Activated T-helper 1 cell treated with anti-CD3 and anti-CD28 coated beads, Interleukin-12 subunit alpha, Interleukin-12 subunit beta, Interleukin-2, Interleukin-4 antibody, amounts not matched to agents 30 ng/mL and 10 ng/mL and 1 ng/mL, durations not matched to agents 14 hours and 24 hours and 36 hours (primary cell): Measurements from ENCODE around the gene FADS6. TPM values are rescaled to one million over a fixed set of nuclear protein-coding genes. Genes with fewer than 3 reads are reported as not detected.

Experiments
- DNase-seq: peaks from one replicate; pipeline ENCODE4 v3.0.0; 2021; ENCODE audit warnings: low spot score
- H3K27ac Mint-ChIP-seq: one replicate; pipeline ENCODE4 v1.8.0; 2021; ENCODE audit warnings: mild to moderate bottlenecking, mixed read lengths
- H3K27me3 Mint-ChIP-seq: one replicate; pipeline ENCODE4 v1.8.0; 2022; ENCODE audit warnings: mild to moderate bottlenecking, moderate library complexity, mixed read lengths; ENCODE audit not compliant: insufficient read depth
- H3K36me3 Mint-ChIP-seq: one replicate; pipeline ENCODE4 v1.8.0; 2021; ENCODE audit warnings: low read depth, mixed read lengths
- H3K4me1 Mint-ChIP-seq: one replicate; pipeline ENCODE4 v1.8.0; 2021; ENCODE audit warnings: low read depth, mixed read lengths
- H3K4me3 Mint-ChIP-seq: one replicate; pipeline ENCODE4 v1.8.0; 2021; ENCODE audit warnings: mild to moderate bottlenecking, moderate library complexity, mixed read lengths
- H3K9me3 Mint-ChIP-seq: one replicate; pipeline ENCODE4 v1.8.0; 2021; ENCODE audit warnings: mixed read lengths
- intact Hi-C: fragments of 100-400 bp; cut with micrococcal nuclease; formaldehyde crosslinking; loops from one replicate; pipeline ENCODE4 v1.15.1; 2024
- total RNA-seq: library from RNA; stranded (reverse); gene quantifications from 2 replicates; pipeline ENCODE4 v1.2.3, GENCODE V29; 2022

The FADS6 gene
- total RNA-seq, 1 donor from 2014 or later, result not detected

DNA sequence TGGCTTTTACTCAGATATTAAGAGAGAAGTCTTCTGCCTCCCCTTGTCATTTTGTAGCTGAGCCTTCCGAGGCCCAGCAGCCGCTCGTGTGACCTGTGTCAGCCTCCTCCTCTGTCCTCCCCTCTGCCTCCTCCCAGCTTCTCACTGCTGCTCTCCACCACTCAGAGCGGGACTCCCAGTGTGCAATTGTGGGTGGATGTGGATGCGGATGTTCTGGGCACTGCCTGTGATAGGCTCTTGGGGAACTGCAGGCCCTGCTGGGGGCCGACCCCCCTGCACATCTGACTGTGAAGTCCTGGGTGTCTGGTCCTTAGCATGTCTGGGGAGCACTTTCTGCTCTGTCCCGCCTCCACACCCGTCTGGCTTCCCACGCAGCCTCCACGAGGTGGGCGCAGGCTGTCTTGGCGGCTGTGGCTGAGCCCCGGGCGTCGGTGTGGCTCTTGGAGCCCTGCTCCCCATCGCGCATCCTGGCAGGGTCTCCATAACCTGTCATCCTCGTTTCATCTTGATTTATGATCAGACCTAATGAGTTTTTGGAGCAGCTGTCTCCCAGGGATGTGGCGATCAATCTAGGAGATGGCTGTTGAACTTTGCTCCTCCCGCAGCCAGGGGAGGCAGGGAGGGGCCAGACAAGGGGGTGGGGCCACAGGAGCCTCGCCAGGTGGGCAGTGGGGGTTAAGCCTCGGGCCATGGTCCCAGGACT lies 61.8 kb downstream of the FADS6 start:
- H3K4me3 Mint-ChIP-seq, result no peak overlapping the region
- peaks cover 5% of the 10 kb centered on the region for H3K36me3 Mint-ChIP-seq
- DNase-seq, result no peak
- H3K4me1 Mint-ChIP-seq, result no peaks in the 10 kb centered on the region
- H3K9me3 Mint-ChIP-seq, result no peaks in the 10 kb centered on the region
- no peaks in the 10 kb centered on the region for H3K27me3 Mint-ChIP-seq
- intact Hi-C loops, result no loop called here
- no peak overlapping the region for H3K27ac Mint-ChIP-seq

DNA sequence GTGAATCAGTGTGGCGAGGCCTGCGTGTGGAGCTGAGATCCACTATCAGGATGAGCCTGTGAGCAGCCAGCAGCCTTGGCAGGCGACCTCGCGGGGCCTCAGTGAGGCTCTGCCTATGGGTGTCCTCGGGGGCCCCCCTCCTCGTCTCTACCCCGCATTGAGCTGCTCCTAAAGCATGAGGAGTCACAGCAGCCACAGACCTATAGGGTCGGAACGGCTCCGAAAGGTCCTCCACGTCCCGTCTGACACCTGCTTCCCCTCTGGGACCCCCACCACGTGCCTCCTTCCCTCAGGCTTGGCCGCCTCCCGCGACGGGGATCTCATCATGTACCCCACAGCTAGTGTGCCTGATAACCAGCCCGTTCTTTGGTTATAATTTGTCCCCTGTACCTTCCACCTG lies 62.6 kb downstream of the FADS6 start:
- intact Hi-C loops, result no loop called here
- H3K4me1 Mint-ChIP-seq, result no peaks in the 10 kb centered on the region
- H3K27ac Mint-ChIP-seq, result no peak overlapping the region
- H3K36me3 Mint-ChIP-seq, result no peaks in the 10 kb centered on the region
- DNase-seq, result no peak
- H3K27me3 Mint-ChIP-seq, result no peaks in the 10 kb centered on the region
- no peaks in the 10 kb centered on the region for H3K9me3 Mint-ChIP-seq
- no peak overlapping the region for H3K4me3 Mint-ChIP-seq

DNA sequence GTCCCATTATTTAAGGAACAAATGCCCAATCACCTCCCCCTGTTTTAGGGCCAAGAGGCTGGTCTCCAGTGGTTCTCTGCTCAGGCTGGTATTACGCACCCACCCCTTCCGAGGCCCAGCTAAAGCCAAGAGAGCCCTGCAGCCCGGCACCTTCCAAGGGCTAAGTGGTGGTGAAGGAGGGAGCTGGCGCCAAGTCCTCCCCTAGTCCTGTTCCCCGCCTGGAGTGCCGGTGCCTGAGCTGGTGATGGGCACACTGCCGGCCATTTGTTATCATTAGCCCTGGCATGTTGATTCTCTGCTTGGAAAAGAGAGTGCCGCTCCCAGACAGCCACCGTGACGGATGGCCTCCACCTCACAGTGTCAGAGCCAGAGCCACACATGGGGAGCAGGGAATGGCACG lies 65.6 kb downstream of the FADS6 start:
- H3K27ac Mint-ChIP-seq, result no peak overlapping the region
- H3K4me3 Mint-ChIP-seq, result no peak overlapping the region
- H3K4me1 Mint-ChIP-seq, result no peaks in the 10 kb centered on the region
- no peak for DNase-seq
- no peaks in the 10 kb centered on the region for H3K36me3 Mint-ChIP-seq
- H3K27me3 Mint-ChIP-seq, result no peaks in the 10 kb centered on the region
- no peaks in the 10 kb centered on the region for H3K9me3 Mint-ChIP-seq
- intact Hi-C loops, result no loop called here

Other genes starting within 250 kb of the FADS6 start
- not detected in 2 replicates for gene CD300LF, start 180.7 kb downstream of the FADS6 start, total RNA-seq
- 6.0 and 6.1 TPM in 2 replicates for gene RAB37, start 156.4 kb downstream of the FADS6 start, total RNA-seq
- 142 and 153 TPM in 2 replicates for gene NHERF1, start 145.0 kb downstream of the FADS6 start, total RNA-seq
- 69.0 and 70.8 TPM in 2 replicates for gene NAT9, start 117.3 kb downstream of the FADS6 start, total RNA-seq
- 0.02 and 0.34 TPM in 2 replicates for gene GRIN2C, start 33.7 kb downstream of the FADS6 start, total RNA-seq
- gene FDXR, start 20.6 kb downstream of the FADS6 start, total RNA-seq, result 20.1 and 21.5 TPM in 2 replicates
- not detected in 2 replicates for gene USH1G, start 29.6 kb upstream of the FADS6 start, total RNA-seq
- not detected in 2 replicates for gene OTOP2, start 30.6 kb upstream of the FADS6 start, total RNA-seq
- gene OTOP3, start 42.3 kb upstream of the FADS6 start, total RNA-seq, result not detected in 2 replicates
- gene HID1, start 79.1 kb upstream of the FADS6 start, total RNA-seq, result 0.29 and 0.31 TPM in 2 replicates
- gene CDR2L, start 94.0 kb upstream of the FADS6 start, total RNA-seq, result 1.1 and 1.3 TPM in 2 replicates
- 77.8 and 78.1 TPM in 2 replicates for gene MRPL58, start 119.0 kb upstream of the FADS6 start, total RNA-seq
- 152 and 165 TPM in 2 replicates for gene ATP5PD, start 153.3 kb upstream of the FADS6 start, total RNA-seq
- gene KCTD2, start 153.6 kb upstream of the FADS6 start, total RNA-seq, result 21.2 and 22.6 TPM in 2 replicates
- gene SLC16A5, start 194.3 kb upstream of the FADS6 start, total RNA-seq, result 5.5 and 7.2 TPM in 2 replicates
- 11.6 and 13.0 TPM in 2 replicates for gene ARMC7, start 216.3 kb upstream of the FADS6 start, total RNA-seq
- 80.0 and 80.1 TPM in 2 replicates for gene NT5C, start 238.1 kb upstream of the FADS6 start, total RNA-seq